Measurements from ENCODE around the gene LPP. TPM values are rescaled to one million over a fixed set of nuclear protein-coding genes. Genes with fewer than 3 reads are reported as not detected.

The LPP gene
- total RNA-seq, 1 donor from 2014 or later: 218 TPM

GRCh38 chr3:188111002-188111584 lies 42.9 kb upstream of the LPP start:
- no peak for TF ChIP-seq CTCF (IDR thresholded peaks at IDR 0.05; ENCODE audit: insufficient read depth, low read length, poor library complexity, severe bottlenecking)
- Histone ChIP-seq H3K27me3 (ENCODE audit: control insufficient read depth, insufficient read depth, low read length) (no peaks in the 10 kb centered on the region), H3K4me3 (ENCODE audit: low read depth, low read length) (no peak overlapping the region), H3K36me3 (ENCODE audit: control insufficient read depth, insufficient read depth, low read length) (no peaks in the 10 kb centered on the region)
- no peak for DNase-seq (ENCODE audit: low read depth)

- no peak for TF ChIP-seq CTCF (IDR thresholded peaks at IDR 0.05; ENCODE audit: insufficient read depth, low read length, poor library complexity, severe bottlenecking)
- no peaks in the 10 kb centered on the region for H3K36me3 ChIP-seq (ENCODE audit: control insufficient read depth, insufficient read depth, low read length)
- no peaks in the 10 kb centered on the region for H3K27me3 ChIP-seq (ENCODE audit: control insufficient read depth, insufficient read depth, low read length)
- H3K4me3 ChIP-seq (ENCODE audit: low read depth, low read length): no peak overlapping the region
- DNase-seq (ENCODE audit: low read depth): no peak
Observed at GRCh38 chr3:188113756-188114155, 40.2 kb upstream of the LPP start.

DNA sequence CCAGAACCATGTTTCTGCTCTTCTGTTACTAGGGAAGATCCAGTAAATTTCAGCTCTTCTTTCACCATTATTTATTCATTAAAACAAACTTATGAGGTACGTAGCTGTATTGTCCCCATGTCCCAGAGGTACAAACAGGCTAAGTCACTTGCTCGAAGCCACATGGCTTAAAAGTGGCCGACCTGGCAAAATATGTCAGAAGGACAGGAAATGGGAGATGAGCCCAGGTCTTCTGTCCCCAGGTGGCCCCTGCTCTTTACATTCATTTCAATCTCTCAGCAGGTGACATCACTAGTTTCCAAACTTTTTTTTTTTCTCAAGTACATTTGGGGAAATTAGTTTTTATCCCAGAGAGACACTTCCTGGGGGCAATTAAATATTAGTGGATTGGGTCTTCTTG lies 34.1 kb upstream of the LPP start:
- TF ChIP-seq CTCF (IDR thresholded peaks at IDR 0.05; ENCODE audit: insufficient read depth, low read length, poor library complexity, severe bottlenecking): no peak
- Histone ChIP-seq H3K27me3 (ENCODE audit: control insufficient read depth, insufficient read depth, low read length) (no peaks in the 10 kb centered on the region), H3K36me3 (ENCODE audit: control insufficient read depth, insufficient read depth, low read length) (no peaks in the 10 kb centered on the region), H3K4me3 (ENCODE audit: low read depth, low read length) (no peak overlapping the region)
- DNase-seq (ENCODE audit: low read depth): no peak

- no peak overlapping the region for H3K4me3 ChIP-seq (ENCODE audit: low read depth, low read length)
- H3K36me3 ChIP-seq (ENCODE audit: control insufficient read depth, insufficient read depth, low read length): no peaks in the 10 kb centered on the region
- H3K27me3 ChIP-seq (ENCODE audit: control insufficient read depth, insufficient read depth, low read length): no peaks in the 10 kb centered on the region
- TF ChIP-seq CTCF (IDR thresholded peaks at IDR 0.05; ENCODE audit: insufficient read depth, low read length, poor library complexity, severe bottlenecking): no peak
- DNase-seq (ENCODE audit: low read depth): no peak
Observed at GRCh38 chr3:188122571-188123169, 31.3 kb upstream of the LPP start.

DNA sequence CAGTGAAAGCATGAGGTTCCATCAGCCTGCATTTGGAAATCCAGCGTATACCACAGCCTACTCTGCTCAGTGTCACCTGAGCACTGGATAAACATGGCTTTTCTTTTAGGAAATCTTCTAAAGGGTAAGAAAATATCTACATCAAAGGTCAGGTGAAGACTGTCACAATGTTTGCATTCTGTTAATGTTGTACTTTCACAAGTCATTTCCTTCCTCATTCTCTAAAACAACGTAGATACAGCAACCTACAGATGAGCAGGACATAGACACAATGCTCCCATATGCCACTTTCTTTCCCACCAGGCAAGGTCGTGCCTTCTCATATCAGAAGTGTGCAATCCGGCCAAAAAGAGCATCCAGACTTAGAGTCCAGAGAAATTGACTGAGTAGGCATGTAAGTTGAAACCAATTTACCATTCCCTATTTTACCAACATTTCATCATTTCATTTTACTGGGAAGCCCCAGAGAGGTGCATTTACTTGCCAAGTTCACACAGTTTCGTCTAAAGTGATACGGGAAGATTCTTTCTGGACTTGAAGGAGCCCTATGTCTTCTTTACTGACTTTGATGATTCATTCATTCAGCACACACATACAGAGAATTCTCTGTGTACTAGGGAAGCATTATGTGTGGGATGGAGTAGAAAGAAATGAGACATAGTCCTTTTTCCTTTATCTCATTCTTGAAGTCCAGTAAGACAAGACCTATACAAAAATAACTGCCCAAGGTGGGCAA lies 30.6 kb upstream of the LPP start:
- DNase-seq (ENCODE audit: low read depth): no peak

More for the DNA sequence above, 30.6 kb upstream of the LPP start:
- H3K4me3 ChIP-seq (ENCODE audit: low read depth, low read length): no peak overlapping the region
- H3K36me3 ChIP-seq (ENCODE audit: control insufficient read depth, insufficient read depth, low read length): no peaks in the 10 kb centered on the region
- TF ChIP-seq CTCF (IDR thresholded peaks at IDR 0.05; ENCODE audit: insufficient read depth, low read length, poor library complexity, severe bottlenecking): no peak
- no peaks in the 10 kb centered on the region for H3K27me3 ChIP-seq (ENCODE audit: control insufficient read depth, insufficient read depth, low read length)

Data from kidney epithelial cell (primary cell).